ENCODE results near the gene SLC28A1. TPM values are rescaled to one million over a fixed set of nuclear protein-coding genes. Genes with fewer than 3 reads are reported as not detected.

Gene SLC28A1
- total RNA-seq, 1 donor from 2014 or later = not detected

DNA sequence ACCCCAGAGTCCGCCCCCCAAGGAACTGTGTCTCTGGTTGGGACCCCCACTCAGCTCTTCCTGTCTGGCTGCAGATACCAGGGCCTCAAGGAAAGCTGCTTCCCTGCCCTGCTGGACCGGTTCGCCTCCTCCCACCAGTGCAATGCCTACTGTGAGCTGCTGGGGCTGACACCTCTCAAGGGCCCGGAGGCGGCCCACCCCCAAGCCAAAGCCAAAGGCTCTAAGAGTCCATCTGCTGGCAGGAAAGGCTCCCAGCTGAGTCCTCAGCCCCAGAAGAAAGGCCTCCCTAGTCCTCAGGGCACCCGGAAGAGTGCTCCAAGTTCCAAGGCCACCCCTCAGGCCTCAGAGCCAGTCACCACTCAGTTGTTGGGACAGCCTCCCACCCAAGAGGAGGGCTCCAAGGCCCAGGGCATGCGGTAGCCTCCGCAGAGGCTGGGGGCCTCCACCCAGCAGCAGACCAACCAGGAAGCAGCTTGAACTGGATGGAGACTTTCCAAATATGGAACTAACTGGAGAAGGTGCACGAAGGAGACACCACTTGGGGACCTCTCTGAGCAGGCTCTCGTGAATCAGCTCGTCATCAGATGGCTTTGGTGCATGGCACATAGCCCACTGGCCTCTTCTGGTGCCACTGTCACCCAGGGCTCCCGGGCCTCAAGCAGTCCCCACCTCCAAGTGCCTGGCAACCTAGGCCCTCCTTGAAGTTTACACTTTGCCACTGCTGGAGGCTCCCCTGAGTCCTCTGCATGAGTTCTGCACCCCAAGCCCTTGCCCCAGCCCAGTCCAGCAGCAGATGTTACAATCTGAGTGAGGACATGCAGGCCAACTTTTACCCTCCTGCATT, 16.2 kb upstream of the SLC28A1 start:
- no peaks in the 10 kb centered on the region for H3K27me3 Mint-ChIP-seq (ENCODE audit: low read depth)
- no peak overlapping the region for H3K27ac Mint-ChIP-seq (ENCODE audit: unreplicated experiment)
- no peak overlapping the region for H3K4me3 Mint-ChIP-seq
- DNase-seq (ENCODE audit: low read depth, low spot score) = no peak
- no peaks in the 10 kb centered on the region for H3K36me3 Mint-ChIP-seq (ENCODE audit: low read depth)
- TF ChIP-seq, protein P1, sequence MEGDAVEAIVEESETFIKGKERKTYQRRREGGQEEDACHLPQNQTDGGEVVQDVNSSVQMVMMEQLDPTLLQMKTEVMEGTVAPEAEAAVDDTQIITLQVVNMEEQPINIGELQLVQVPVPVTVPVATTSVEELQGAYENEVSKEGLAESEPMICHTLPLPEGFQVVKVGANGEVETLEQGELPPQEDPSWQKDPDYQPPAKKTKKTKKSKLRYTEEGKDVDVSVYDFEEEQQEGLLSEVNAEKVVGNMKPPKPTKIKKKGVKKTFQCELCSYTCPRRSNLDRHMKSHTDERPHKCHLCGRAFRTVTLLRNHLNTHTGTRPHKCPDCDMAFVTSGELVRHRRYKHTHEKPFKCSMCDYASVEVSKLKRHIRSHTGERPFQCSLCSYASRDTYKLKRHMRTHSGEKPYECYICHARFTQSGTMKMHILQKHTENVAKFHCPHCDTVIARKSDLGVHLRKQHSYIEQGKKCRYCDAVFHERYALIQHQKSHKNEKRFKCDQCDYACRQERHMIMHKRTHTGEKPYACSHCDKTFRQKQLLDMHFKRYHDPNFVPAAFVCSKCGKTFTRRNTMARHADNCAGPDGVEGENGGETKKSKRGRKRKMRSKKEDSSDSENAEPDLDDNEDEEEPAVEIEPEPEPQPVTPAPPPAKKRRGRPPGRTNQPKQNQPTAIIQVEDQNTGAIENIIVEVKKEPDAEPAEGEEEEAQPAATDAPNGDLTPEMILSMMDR (conservative IDR thresholded peaks at IDR 0.05) = no peak
- H3K4me1 Mint-ChIP-seq = no peaks in the 10 kb centered on the region
- H3K9me3 Mint-ChIP-seq = no peaks in the 10 kb centered on the region

DNA sequence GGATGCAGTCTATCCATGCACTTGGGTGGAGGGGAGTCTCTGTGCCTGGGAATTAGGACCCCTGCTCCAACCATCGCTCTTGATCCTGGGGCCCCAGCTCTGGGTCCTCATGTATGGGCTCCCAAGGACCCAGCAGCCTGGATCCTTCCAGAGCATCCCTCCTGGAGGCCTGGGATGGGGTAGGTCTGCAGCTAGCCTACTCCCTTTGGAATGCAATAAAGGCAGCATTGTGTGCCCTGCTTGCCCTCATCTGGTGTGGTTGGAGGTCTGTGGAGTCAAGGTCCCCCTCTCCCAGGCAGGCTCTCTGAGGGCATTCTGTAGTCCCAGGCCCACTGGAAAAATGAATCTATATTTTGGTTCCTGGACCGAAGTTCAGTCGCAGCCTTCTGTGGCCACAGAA, 15.0 kb upstream of the SLC28A1 start:
- TF ChIP-seq, protein P1 (conservative IDR thresholded peaks at IDR 0.05) = no peak
- H3K4me3 Mint-ChIP-seq = no peak overlapping the region
- no peaks in the 10 kb centered on the region for H3K4me1 Mint-ChIP-seq
- H3K9me3 Mint-ChIP-seq = no peaks in the 10 kb centered on the region
- no peaks in the 10 kb centered on the region for H3K36me3 Mint-ChIP-seq (ENCODE audit: low read depth)
- no peak overlapping the region for H3K27ac Mint-ChIP-seq (ENCODE audit: unreplicated experiment)
- no peak for DNase-seq (ENCODE audit: low read depth, low spot score)
- H3K27me3 Mint-ChIP-seq (ENCODE audit: low read depth) = no peaks in the 10 kb centered on the region

DNA sequence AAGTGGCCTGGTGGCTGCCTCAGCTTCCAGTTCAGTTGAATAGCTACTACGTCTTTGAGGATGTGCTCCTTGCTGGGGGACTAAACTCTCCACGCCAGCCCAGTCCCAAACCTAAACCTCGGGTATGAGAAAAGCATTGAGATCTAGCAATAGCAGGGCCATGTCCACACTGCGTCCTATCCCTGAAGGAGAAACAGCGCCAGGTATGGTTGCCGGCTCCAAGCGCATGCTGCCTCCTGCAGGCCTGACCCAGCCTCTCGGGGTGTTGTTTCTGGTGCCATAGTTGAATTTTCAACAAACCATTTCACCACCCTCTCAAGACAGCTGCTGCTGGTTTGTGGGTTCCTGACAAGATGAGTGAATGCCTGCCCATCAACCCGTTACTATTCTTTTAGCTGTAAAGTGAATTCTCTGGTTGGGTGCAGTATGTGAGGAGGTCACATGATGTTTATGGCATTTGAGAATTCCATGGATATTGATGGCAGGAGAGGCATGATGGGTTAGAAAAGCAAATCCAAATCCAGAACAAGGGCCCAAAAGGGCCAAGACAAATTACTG, 13.0 kb upstream of the SLC28A1 start:
- Mint-ChIP-seq H3K4me3 (no peak overlapping the region), H3K4me1 (peaks cover 8% of the 10 kb centered on the region), H3K27me3 (ENCODE audit: low read depth) (no peaks in the 10 kb centered on the region), H3K36me3 (ENCODE audit: low read depth) (no peaks in the 10 kb centered on the region), H3K9me3 (no peaks in the 10 kb centered on the region), H3K27ac (ENCODE audit: unreplicated experiment) (no peak overlapping the region)
- no peak for DNase-seq (ENCODE audit: low read depth, low spot score)
- TF ChIP-seq, protein P1 (conservative IDR thresholded peaks at IDR 0.05) = no peak

DNA sequence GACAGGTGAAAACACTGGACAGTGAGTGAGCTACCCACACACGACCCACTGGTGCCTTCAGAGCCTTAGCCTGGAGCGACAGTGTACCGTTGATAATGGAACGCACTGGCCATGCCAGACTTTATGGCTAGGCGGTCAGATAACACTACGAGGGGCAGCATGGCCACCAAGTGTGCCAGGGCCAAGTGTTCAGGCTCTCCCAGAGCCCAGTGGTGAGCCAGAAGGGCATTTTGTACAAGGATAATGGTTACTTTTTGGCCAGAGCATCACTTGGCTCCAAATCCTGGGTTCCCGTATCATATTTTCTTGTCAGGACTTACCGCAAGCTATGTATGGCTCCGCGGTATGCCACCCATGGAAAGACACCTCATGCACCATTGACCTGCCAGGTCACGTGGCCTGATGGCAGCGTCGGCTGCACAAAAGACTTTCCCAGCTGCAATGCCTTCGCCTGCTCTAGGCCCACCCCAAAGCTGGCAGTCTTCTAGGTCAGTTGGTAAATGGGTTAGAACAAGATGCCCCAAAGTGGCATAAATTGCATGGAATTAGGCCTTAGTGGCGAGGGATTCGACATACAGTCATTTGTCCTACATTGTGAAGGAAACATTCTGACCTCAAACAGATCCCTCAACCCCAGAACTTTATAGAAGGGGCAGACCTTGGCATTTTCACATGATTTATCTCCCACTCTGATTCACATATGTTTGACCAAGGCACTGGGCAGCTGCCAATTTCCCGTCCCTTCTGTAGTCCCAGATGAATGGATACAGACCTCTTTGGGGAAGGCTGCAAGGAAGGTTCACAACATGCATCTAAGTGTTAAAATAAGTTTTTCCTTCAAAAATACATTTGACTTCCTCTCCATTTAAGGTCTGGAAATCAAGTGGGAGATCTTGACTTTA, 12.2 kb upstream of the SLC28A1 start:
- H3K36me3 Mint-ChIP-seq (ENCODE audit: low read depth) = no peaks in the 10 kb centered on the region
- H3K4me1 Mint-ChIP-seq = peaks cover 8% of the 10 kb centered on the region

DNA sequence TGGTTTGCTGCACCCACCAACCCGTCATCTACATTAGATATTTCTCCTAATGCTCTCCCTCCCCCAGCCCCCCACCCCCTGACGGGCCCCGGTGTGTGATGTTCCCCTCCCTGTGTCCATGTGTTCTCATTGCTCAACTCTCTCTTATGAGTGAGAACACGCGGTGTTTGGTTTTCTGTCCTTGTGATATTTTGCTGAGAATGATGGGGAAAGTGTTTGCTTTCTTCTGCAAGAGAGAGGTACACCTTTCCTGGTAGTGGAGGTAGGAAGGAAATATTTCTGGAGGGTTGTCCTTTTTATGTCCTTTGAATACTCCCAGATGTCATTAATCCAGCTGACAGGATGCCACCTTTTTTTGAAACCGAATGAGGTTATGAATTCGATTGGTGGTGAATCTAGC, 10.5 kb upstream of the SLC28A1 start:
- Mint-ChIP-seq H3K4me1 (peaks cover 8% of the 10 kb centered on the region), H3K27me3 (ENCODE audit: low read depth) (no peaks in the 10 kb centered on the region), H3K4me3 (no peak overlapping the region), H3K27ac (ENCODE audit: unreplicated experiment) (no peak overlapping the region), H3K36me3 (ENCODE audit: low read depth) (no peaks in the 10 kb centered on the region), H3K9me3 (no peaks in the 10 kb centered on the region)
- DNase-seq (ENCODE audit: low read depth, low spot score) = no peak
- TF ChIP-seq, protein P1 (conservative IDR thresholded peaks at IDR 0.05) = no peak

More for the DNA sequence above, 12.2 kb upstream of the SLC28A1 start:
- no peak overlapping the region for H3K4me3 Mint-ChIP-seq
- H3K9me3 Mint-ChIP-seq = no peaks in the 10 kb centered on the region
- TF ChIP-seq, protein P1 (conservative IDR thresholded peaks at IDR 0.05) = no peak
- no peaks in the 10 kb centered on the region for H3K27me3 Mint-ChIP-seq (ENCODE audit: low read depth)
- no peak for DNase-seq (ENCODE audit: low read depth, low spot score)
- no peak overlapping the region for H3K27ac Mint-ChIP-seq (ENCODE audit: unreplicated experiment)

Data from neural crest cell (in vitro differentiated cells).